ACC112 (cell line): Measurements from ENCODE around the gene CFC1B.
"Not testable (repeated sequence)": the region's sequence is repeated elsewhere in the genome, so short reads cannot be mapped to it uniquely, and the experiment has no call there.

Source experiments
- H2AFZ ChIP-seq: fragments of 200-600 bp; sonication (generic); one replicate; pipeline ENCODE4 v1.6.0; 2017; ENCODE audit warnings: antibody characterized with exemption, low read length; ENCODE audit not compliant: unreplicated experiment
- H3K27ac ChIP-seq: fragments of 200-600 bp; sonication (generic); 2 replicates; pipeline ENCODE4 v1.5.1; 2014; ENCODE audit warnings: low read depth, mild to moderate bottlenecking, antibody characterized with exemption, low read length, moderate library complexity
- H3K27me3 ChIP-seq: fragments of 200-600 bp; sonication (generic); 2 replicates; pipeline ENCODE4 v1.6.1; 2014; ENCODE audit warnings: mild to moderate bottlenecking, antibody characterized with exemption, low read length, moderate library complexity, mixed read lengths; ENCODE audit not compliant: insufficient read depth
- H3K36me3 ChIP-seq: fragments of 200-600 bp; sonication (generic); 2 replicates; pipeline ENCODE4 v1.6.1; 2016; ENCODE audit warnings: mild to moderate bottlenecking, antibody characterized with exemption, low read length, moderate library complexity, mixed read lengths; ENCODE audit not compliant: insufficient read depth
- H3K4me1 ChIP-seq: fragments of 200-600 bp; sonication (generic); one replicate; pipeline ENCODE4 v1.6.1; 2016; ENCODE audit warnings: low read length, mixed read lengths; ENCODE audit not compliant: insufficient read depth, unreplicated experiment, control insufficient read depth
- H3K4me3 ChIP-seq: fragments of 200-600 bp; sonication (generic); 2 replicates; pipeline ENCODE4 v1.5.1; 2014; ENCODE audit warnings: mild to moderate bottlenecking, low read depth, low read length
- H3K79me2 ChIP-seq: fragments of 200-600 bp; sonication (generic); one replicate; pipeline ENCODE4 v1.6.0; 2016; ENCODE audit warnings: low read length; ENCODE audit not compliant: control insufficient read depth, unreplicated experiment, insufficient read depth

CFC1B gene

DNA sequence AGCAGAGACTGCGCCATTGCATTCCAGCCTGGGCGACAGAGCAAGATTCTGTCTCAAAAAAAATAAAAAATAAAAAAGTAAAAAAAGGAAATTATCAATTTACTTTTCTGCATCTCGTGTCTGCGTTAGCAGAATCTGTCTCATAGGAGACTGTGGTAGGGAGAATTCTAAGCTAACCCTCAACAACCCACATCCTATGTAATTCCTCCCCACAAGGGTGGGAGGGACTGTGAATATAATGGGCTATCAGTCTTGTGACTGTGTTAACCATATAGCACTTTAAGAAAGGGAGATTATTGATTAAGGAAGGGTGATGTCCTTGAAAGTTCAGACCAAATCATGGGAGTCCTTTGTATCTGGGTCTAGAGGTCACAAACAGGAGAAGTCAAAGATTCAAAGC lies 45.1 kb downstream of the CFC1B start:
- H3K4me1 ChIP-seq, H3K4me3 ChIP-seq, H2AFZ ChIP-seq, H3K79me2 ChIP-seq, H3K27ac ChIP-seq, H3K36me3 ChIP-seq, H3K27me3 ChIP-seq: not testable (repeated sequence)

DNA sequence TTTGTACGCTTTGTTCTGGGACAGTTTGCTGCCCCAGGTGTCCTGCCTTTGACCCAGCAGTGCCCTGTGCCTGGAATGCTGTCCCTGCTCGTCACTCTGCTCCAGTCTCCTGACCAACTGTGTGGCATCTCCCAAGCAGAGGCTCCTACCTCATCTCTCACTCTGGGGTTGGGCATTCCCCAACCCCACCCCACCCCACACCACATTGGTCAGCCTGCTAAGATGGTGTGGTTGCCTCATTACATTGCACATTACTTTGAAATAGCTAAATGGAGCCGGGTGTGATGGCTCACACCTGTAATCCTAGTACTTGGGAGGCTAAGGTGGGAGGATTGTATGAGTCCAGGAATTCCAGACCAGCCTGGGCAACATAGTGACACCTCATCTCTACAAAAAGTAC lies 50.9 kb downstream of the CFC1B start:
- not testable (repeated sequence) for H3K27ac ChIP-seq, H3K36me3 ChIP-seq, H3K27me3 ChIP-seq, H3K4me3 ChIP-seq, H2AFZ ChIP-seq, H3K4me1 ChIP-seq, H3K79me2 ChIP-seq

DNA sequence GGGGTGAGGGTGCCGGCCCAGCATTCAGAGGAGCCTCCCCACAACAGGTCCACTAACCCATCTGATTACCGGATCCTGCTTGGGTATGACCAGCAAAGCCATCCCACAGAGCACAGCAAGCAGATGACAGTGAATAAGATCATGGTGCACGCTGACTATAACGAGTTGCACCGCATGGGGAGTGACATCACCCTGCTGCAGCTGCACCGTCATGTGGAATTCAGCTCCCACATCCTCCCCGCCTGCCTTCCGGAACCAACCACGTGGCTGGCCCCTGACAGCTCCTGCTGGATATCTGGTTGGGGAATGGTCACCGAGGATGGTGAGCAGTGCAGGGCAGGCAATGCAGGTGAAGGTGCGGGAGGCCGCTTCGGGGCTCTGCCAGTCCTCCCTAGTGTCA lies 53.2 kb downstream of the CFC1B start:
- H3K27ac ChIP-seq, H3K36me3 ChIP-seq, H3K79me2 ChIP-seq, H2AFZ ChIP-seq, H3K4me3 ChIP-seq, H3K4me1 ChIP-seq, H3K27me3 ChIP-seq: not testable (repeated sequence)

DNA sequence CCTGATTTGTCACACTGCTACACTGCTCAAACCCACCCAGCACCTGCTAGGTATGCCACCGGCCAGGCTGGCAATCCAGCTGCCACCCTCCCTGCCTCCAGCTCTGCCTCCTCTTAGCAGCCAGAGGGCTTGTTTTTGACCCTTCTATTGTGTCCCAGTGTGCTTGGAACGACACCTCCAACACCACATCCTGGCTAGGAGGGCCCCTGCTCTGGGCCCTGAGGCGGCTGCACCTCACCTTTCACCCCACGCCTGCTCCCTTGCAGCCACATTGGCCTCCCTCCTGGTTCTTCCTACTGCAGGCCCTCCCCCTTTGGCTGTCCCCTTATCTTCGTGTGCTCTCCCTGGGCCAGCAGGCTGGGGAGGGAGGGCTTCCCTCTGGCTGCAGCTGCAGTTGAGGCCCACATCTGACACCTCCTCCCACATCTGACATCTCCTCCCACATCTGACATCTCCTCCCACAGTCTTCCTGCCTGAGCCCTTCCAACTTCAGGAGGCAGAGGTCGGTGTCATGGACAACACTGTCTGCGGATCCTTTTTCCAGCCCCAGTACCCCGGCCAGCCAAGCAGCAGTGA lies 55.3 kb downstream of the CFC1B start:
- H3K27me3 ChIP-seq, H3K27ac ChIP-seq, H3K36me3 ChIP-seq, H3K4me1 ChIP-seq, H3K79me2 ChIP-seq, H2AFZ ChIP-seq, H3K4me3 ChIP-seq: not testable (repeated sequence)

DNA sequence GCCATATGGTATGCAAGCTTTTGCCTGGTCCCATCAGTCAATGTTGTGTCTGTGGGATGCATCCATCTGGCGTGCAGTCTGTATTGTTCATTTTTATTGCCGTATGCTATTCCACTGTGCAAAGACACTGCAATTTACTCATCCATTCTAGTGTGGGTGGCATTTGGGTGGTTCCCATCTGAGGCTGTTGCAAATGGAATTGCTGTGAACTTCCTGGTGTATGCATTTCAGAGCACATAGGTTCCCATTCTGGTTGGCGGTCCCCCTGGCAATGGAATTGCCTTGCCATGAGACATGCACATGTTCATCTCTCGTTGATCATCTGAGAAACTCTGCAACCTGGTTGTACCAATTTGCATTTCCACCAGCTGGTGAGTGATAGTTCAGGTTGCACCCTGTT lies 56.5 kb downstream of the CFC1B start:
- not testable (repeated sequence) for H3K4me3 ChIP-seq

More for the DNA sequence above, 56.5 kb downstream of the CFC1B start:
- H3K4me1 ChIP-seq, H3K27me3 ChIP-seq, H3K79me2 ChIP-seq, H2AFZ ChIP-seq, H3K27ac ChIP-seq, H3K36me3 ChIP-seq: not testable (repeated sequence)
